Activated CD4-positive, alpha-beta T cell treated with anti-CD3 and anti-CD28 coated beads, Interleukin-2, amount 50 U/mL, for 24 hours (primary cell): ENCODE results near the gene OSM.

ENCODE experiments used
- DNase-seq, 2 donors: peaks; one replicate each; pipeline ENCODE4 v3.0.0-alpha.2; 2020; ENCODE audit warnings: low read depth in 1 of 2, low spot score in 1 of 2

OSM gene

GRCh38 chr22:30266445-30267381 is at the start of gene OSM:
TSS of gene OSM (minus strand) at chr22:30266851. CDS start at chr22:30266799, 52 bp downstream.
- DNase-seq: peak in 1 of 2 donors; percentile 51

GRCh38 chr22:30315962-30316576 is 49.4 kb upstream of the OSM start:
- DNase-seq: no peak

- peak in 1 of 2 donors; percentile 38 for DNase-seq
These were observed 48.3 kb upstream of the OSM start for GRCh38 chr22:30314915-30315314.

GRCh38 chr22:30313527-30314363 is 47.1 kb upstream of the OSM start:
- DNase-seq: no peak

GRCh38 chr22:30312053-30312452 is 45.4 kb upstream of the OSM start:
- no peak for DNase-seq

- DNase-seq: no peak
These were observed 44.5 kb upstream of the OSM start for GRCh38 chr22:30310881-30311771.

- no peak for DNase-seq
These were observed 43.5 kb upstream of the OSM start for GRCh38 chr22:30309951-30310741.

- no peak for DNase-seq
These were observed 42.0 kb upstream of the OSM start for GRCh38 chr22:30308518-30309230.

- no peak for DNase-seq
These were observed 41.4 kb upstream of the OSM start for GRCh38 chr22:30308093-30308492.

GRCh38 chr22:30307041-30307574 is 40.5 kb upstream of the OSM start:
- DNase-seq: no peak

- no peak for DNase-seq
These were observed 40.0 kb upstream of the OSM start for GRCh38 chr22:30306627-30307011.

- no peak for DNase-seq
These were observed 39.4 kb upstream of the OSM start for GRCh38 chr22:30305906-30306626.

- no peak for DNase-seq
These were observed 38.9 kb upstream of the OSM start for GRCh38 chr22:30305519-30305905.

GRCh38 chr22:30304495-30305244 is 38.0 kb upstream of the OSM start:
- DNase-seq: no peak

- no peak for DNase-seq
These were observed 36.1 kb upstream of the OSM start for GRCh38 chr22:30302810-30303138.

- no peak for DNase-seq
These were observed 35.6 kb upstream of the OSM start for GRCh38 chr22:30301995-30302809.

GRCh38 chr22:30299322-30299721 is 32.7 kb upstream of the OSM start:
- no peak for DNase-seq
